H9 (cell line): ENCODE results near the gene ACAP3. TPM values are rescaled to one million over a fixed set of nuclear protein-coding genes. Genes with fewer than 3 reads are reported as not detected.
A peak's percentile ranks its signal among the peaks of the same experiment; 100 is the strongest.

Experiments
- DNase-seq: peaks from one replicate; pipeline ENCODE4 v3.0.0-alpha.2; 2017
- H2AFZ ChIP-seq: one replicate; pipeline ENCODE4 v1.6.1; 2013; ENCODE audit warnings: mild to moderate bottlenecking, low read length, control low read depth, moderate library complexity
- H2AK5ac ChIP-seq: 2 replicates; pipeline ENCODE4 v1.6.1; 2013; ENCODE audit warnings: low read length, control low read depth, mixed read lengths; ENCODE audit not compliant: insufficient read length
- H2BK120ac ChIP-seq: one replicate; pipeline ENCODE4 v1.6.1; 2013; ENCODE audit warnings: low read depth, mild to moderate bottlenecking, low read length, control low read depth, inconsistent platforms; ENCODE audit not compliant: poor library complexity, severe bottlenecking
- H2BK12ac ChIP-seq: 2 replicates; pipeline ENCODE4 v1.6.1; 2013; ENCODE audit warnings: low read length, control low read depth, mixed read lengths, low read depth; ENCODE audit not compliant: insufficient read length
- H2BK15ac ChIP-seq: 2 replicates; pipeline ENCODE4 v1.6.1; 2013; ENCODE audit warnings: low read depth, low read length, control low read depth
- H2BK20ac ChIP-seq: one replicate; pipeline ENCODE4 v1.6.1; 2013; ENCODE audit warnings: low read depth, mild to moderate bottlenecking, low read length, control low read depth, inconsistent platforms; ENCODE audit not compliant: poor library complexity, severe bottlenecking
- H2BK5ac ChIP-seq: 2 replicates; pipeline ENCODE4 v1.6.1; 2013; ENCODE audit warnings: low read length, control low read depth, mixed read lengths; ENCODE audit not compliant: insufficient read length
- H3K14ac ChIP-seq: 2 replicates; pipeline ENCODE4 v1.6.1; 2013; ENCODE audit warnings: low read length, control low read depth; ENCODE audit not compliant: insufficient read depth
- H3K18ac ChIP-seq: 2 replicates; pipeline ENCODE4 v1.6.1; 2013; ENCODE audit warnings: low read depth, mild to moderate bottlenecking, mixed read lengths, low read length, control low read depth; ENCODE audit not compliant: insufficient read length
- H3K23ac ChIP-seq: 2 replicates; pipeline ENCODE4 v1.6.1; 2013; ENCODE audit warnings: low read length, control low read depth, mixed read lengths, low read depth; ENCODE audit not compliant: insufficient read length
- H3K23me2 ChIP-seq: 2 replicates; pipeline ENCODE4 v1.6.1; 2013; ENCODE audit warnings: low read depth, mild to moderate bottlenecking, mixed read lengths, low read length, control low read depth; ENCODE audit not compliant: insufficient read length, poor library complexity, severe bottlenecking
- H3K27ac ChIP-seq: 2 replicates; pipeline ENCODE4 v1.5.1; 2013; ENCODE audit warnings: low read length, control low read depth, mixed read lengths, low read depth; ENCODE audit not compliant: insufficient read length
- H3K27me3 ChIP-seq: 2 replicates; pipeline ENCODE4 v1.6.1; 2013; ENCODE audit warnings: low read length, control low read depth, inconsistent platforms; ENCODE audit not compliant: insufficient read depth
- H3K4ac ChIP-seq: 2 replicates; pipeline ENCODE4 v1.6.1; 2013; ENCODE audit warnings: low read depth, mild to moderate bottlenecking, control low read depth, inconsistent platforms, low read length, moderate library complexity
- H3K4me1 ChIP-seq: 2 replicates; pipeline ENCODE4 v1.6.1; 2013; ENCODE audit warnings: low read length, control low read depth, inconsistent platforms; ENCODE audit not compliant: insufficient read depth
- H3K4me2 ChIP-seq: 2 replicates; pipeline ENCODE4 v1.6.1; 2013; ENCODE audit warnings: low read length, control low read depth, mixed read lengths; ENCODE audit not compliant: insufficient read length, insufficient read depth
- H3K56ac ChIP-seq: 2 replicates; pipeline ENCODE4 v1.6.1; 2013; ENCODE audit warnings: low read depth, mild to moderate bottlenecking, mixed read lengths, low read length, control low read depth; ENCODE audit not compliant: insufficient read length
- H3K79me1 ChIP-seq: 2 replicates; pipeline ENCODE4 v1.6.1; 2013; ENCODE audit warnings: low read depth, mild to moderate bottlenecking, moderate library complexity, low read length, control low read depth, inconsistent platforms; ENCODE audit not compliant: insufficient read depth, poor library complexity, severe bottlenecking
- H3K79me2 ChIP-seq: 2 replicates; pipeline ENCODE4 v1.6.1; 2013; ENCODE audit warnings: low read length, control low read depth, inconsistent platforms; ENCODE audit not compliant: insufficient read depth
- H3K9ac ChIP-seq: 2 replicates; pipeline ENCODE4 v1.6.1; 2013; ENCODE audit warnings: low read length, control low read depth, mixed read lengths; ENCODE audit not compliant: insufficient read length; ENCODE audit errors: extremely low read depth
- H3K9me3 ChIP-seq: one replicate; pipeline ENCODE4 v1.6.1; 2013; ENCODE audit warnings: low read depth, low read length, inconsistent platforms; ENCODE audit not compliant: control insufficient read depth
- H3T11ph ChIP-seq: one replicate; pipeline ENCODE4 v1.6.1; 2013; ENCODE audit warnings: mild to moderate bottlenecking, low read length, control low read depth, inconsistent platforms
- H4K20me1 ChIP-seq: one replicate; pipeline ENCODE4 v1.6.1; 2013; ENCODE audit not compliant: control insufficient read depth, insufficient read length, insufficient read depth
- H4K5ac ChIP-seq: 2 replicates; pipeline ENCODE4 v1.6.1; 2013; ENCODE audit warnings: low read depth, mild to moderate bottlenecking, mixed read lengths, low read length, control low read depth; ENCODE audit not compliant: insufficient read length
- H4K8ac ChIP-seq: replicated peaks from 2 replicates; pipeline ENCODE4 v1.6.1; 2013; ENCODE audit warnings: low read length, control low read depth, mixed read lengths, low read depth; ENCODE audit not compliant: insufficient read length
- H4K91ac ChIP-seq: 2 replicates; pipeline ENCODE4 v1.6.1; 2013; ENCODE audit warnings: low read depth, mild to moderate bottlenecking, moderate library complexity, mixed read lengths, low read length, control low read depth; ENCODE audit not compliant: insufficient read length
- H3K27ac Mint-ChIP-seq, 3 experiments: 2 replicates in 2 of 3; 3 replicates in 1 of 3; pipeline ENCODE4 v1.8.0; 2020 to 2021; ENCODE audit warnings: mixed read lengths in 3 of 3, mild to moderate bottlenecking in 1 of 3, moderate library complexity in 1 of 3
- H3K27me3 Mint-ChIP-seq: 2 replicates; pipeline ENCODE4 v1.8.0; 2021; ENCODE audit warnings: low read depth, mild to moderate bottlenecking, moderate library complexity, mixed read lengths
- H3K36me3 Mint-ChIP-seq, 3 experiments: 2 replicates in 2 of 3; 3 replicates in 1 of 3; pipeline ENCODE4 v1.8.0; 2020 to 2021; ENCODE audit warnings: low read depth in 3 of 3, mixed read lengths in 3 of 3; ENCODE audit not compliant: insufficient read depth in 1 of 3
- H3K4me1 Mint-ChIP-seq, 2 experiments: 2 replicates each; pipeline ENCODE4 v1.8.0; 2020; ENCODE audit warnings: mixed read lengths in 2 of 2
- H3K4me3 Mint-ChIP-seq, 2 experiments: 2 replicates in 1 of 2; 3 replicates in 1 of 2; pipeline ENCODE4 v1.8.0; 2020 to 2021; ENCODE audit warnings: mild to moderate bottlenecking in 2 of 2, mixed read lengths in 2 of 2, moderate library complexity in 1 of 2
- H3K9me3 Mint-ChIP-seq, 2 experiments: 2 replicates in 1 of 2; 3 replicates in 1 of 2; pipeline ENCODE4 v1.8.0; 2020; ENCODE audit warnings: mild to moderate bottlenecking in 2 of 2, mixed read lengths in 2 of 2, moderate library complexity in 1 of 2
- WGBS: extraction: QIAGEN DNeasy Blood & Tissue Kit; methylation state at CpG from one replicate; pipeline ENCODE4 v1.1.7; 2013; ENCODE audit warnings: missing lambda C conversion rate, low lambda C conversion rate, mixed read lengths; ENCODE audit not compliant: insufficient read length; ENCODE audit errors: extremely low coverage; 5-methylcytosine and 5-hydroxymethylcytosine counted together
- total RNA-seq: library from RNA; stranded (reverse); gene quantifications from 2 replicates; pipeline ENCODE4 v1.2.1, GENCODE V29; 2021
- TF ChIP-seq, protein P1 (sequence below): fragments of 200-600 bp; sonication (generic); conservative IDR thresholded peaks from 3 replicates; pipeline ENCODE4 v1.8.0; 2021; ENCODE audit warnings: antibody characterized with exemption, mild to moderate bottlenecking

ACAP3 gene
- total RNA-seq, 1 experiment from 2014 or later: 41.4 TPM

GRCh38 chr1:1310476-1311053 is 2.8 kb upstream of the ACAP3 start:
- no peak overlapping the region for H3K4me2 ChIP-seq
- H3K27ac Mint-ChIP-seq: no peak overlapping the region

More at GRCh38 chr1:1310476-1311053, 2.8 kb upstream of the ACAP3 start:
- H3K4ac ChIP-seq: no peak overlapping the region
- H4K8ac ChIP-seq: no peak overlapping the region
- TF ChIP-seq, protein P1, sequence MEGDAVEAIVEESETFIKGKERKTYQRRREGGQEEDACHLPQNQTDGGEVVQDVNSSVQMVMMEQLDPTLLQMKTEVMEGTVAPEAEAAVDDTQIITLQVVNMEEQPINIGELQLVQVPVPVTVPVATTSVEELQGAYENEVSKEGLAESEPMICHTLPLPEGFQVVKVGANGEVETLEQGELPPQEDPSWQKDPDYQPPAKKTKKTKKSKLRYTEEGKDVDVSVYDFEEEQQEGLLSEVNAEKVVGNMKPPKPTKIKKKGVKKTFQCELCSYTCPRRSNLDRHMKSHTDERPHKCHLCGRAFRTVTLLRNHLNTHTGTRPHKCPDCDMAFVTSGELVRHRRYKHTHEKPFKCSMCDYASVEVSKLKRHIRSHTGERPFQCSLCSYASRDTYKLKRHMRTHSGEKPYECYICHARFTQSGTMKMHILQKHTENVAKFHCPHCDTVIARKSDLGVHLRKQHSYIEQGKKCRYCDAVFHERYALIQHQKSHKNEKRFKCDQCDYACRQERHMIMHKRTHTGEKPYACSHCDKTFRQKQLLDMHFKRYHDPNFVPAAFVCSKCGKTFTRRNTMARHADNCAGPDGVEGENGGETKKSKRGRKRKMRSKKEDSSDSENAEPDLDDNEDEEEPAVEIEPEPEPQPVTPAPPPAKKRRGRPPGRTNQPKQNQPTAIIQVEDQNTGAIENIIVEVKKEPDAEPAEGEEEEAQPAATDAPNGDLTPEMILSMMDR: no peak
- H3K79me2 ChIP-seq: no peaks in the 10 kb centered on the region
- Mint-ChIP-seq H3K27me3 (peaks cover 3% of the 10 kb centered on the region; the same call in 1 of the 2 replicates), H3K4me3 (peak overlapping the region; percentile 29 to 80; a peak in 4 of 5 replicates), H3K36me3 (peaks cover 7 to 34% (median 31%) of the 10 kb centered on the region in 3 experiments), H3K4me1 (peaks cover 16 to 26% of the 10 kb centered on the region in 2 experiments), H3K9me3 (no peaks in the 10 kb centered on the region; a peak in 1 of 5 replicates)
- H3K9me3 ChIP-seq: no peaks in the 10 kb centered on the region
- H3K23me2 ChIP-seq: peaks cover 15% of the 10 kb centered on the region
- H2BK15ac ChIP-seq: no peak overlapping the region
- no peak overlapping the region for H3K27ac ChIP-seq
- H2AFZ ChIP-seq: no peak overlapping the region
- no peak overlapping the region for H3K18ac ChIP-seq
- peaks cover 5% of the 10 kb centered on the region; the same call in 1 of the 2 replicates for H3K4me1 ChIP-seq
- no peak overlapping the region for H4K5ac ChIP-seq
- H3K9ac ChIP-seq: no peak overlapping the region
- no peak overlapping the region for H2BK12ac ChIP-seq
- H3K56ac ChIP-seq: no peak overlapping the region
- H2BK5ac ChIP-seq: no peak overlapping the region
- no peak overlapping the region for H3K14ac ChIP-seq
- H3K79me1 ChIP-seq: no peaks in the 10 kb centered on the region
- H2AK5ac ChIP-seq: no peak overlapping the region
- DNase-seq: no peak
- no peak overlapping the region for H4K91ac ChIP-seq
- no CpG with 5 or more reads among the region's 21 CpGs for WGBS
- no peak overlapping the region for H2BK20ac ChIP-seq
- no peaks in the 10 kb centered on the region for H4K20me1 ChIP-seq
- H2BK120ac ChIP-seq: no peak overlapping the region
- H3K23ac ChIP-seq: no peak overlapping the region
- no peaks in the 10 kb centered on the region for H3K27me3 ChIP-seq
- H3T11ph ChIP-seq: no peak overlapping the region
